ENCODE results near the gene CYP2W1.

GRCh38 chr7:935874-936385, 47.1 kb upstream of the CYP2W1 start:
- TF ChIP-seq, protein P1, sequence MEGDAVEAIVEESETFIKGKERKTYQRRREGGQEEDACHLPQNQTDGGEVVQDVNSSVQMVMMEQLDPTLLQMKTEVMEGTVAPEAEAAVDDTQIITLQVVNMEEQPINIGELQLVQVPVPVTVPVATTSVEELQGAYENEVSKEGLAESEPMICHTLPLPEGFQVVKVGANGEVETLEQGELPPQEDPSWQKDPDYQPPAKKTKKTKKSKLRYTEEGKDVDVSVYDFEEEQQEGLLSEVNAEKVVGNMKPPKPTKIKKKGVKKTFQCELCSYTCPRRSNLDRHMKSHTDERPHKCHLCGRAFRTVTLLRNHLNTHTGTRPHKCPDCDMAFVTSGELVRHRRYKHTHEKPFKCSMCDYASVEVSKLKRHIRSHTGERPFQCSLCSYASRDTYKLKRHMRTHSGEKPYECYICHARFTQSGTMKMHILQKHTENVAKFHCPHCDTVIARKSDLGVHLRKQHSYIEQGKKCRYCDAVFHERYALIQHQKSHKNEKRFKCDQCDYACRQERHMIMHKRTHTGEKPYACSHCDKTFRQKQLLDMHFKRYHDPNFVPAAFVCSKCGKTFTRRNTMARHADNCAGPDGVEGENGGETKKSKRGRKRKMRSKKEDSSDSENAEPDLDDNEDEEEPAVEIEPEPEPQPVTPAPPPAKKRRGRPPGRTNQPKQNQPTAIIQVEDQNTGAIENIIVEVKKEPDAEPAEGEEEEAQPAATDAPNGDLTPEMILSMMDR (IDR thresholded peaks at IDR 0.05; ENCODE audit: poor library complexity): no peak
- no peak for TF ChIP-seq EZH2 (IDR thresholded peaks at IDR 0.05; ENCODE audit: borderline replicate concordance)
